A549 (cell line): Measurements from ENCODE around the gene S1PR2.

ENCODE experiments used
- HOXA7 ChIP-seq: fragments of 250-450 bp; sonication (Bioruptor Pico); IDR thresholded peaks from 2 replicates; pipeline ENCODE4 v1.5.0; 2020; ENCODE audit warnings: mild to moderate bottlenecking, moderate library complexity
- KDM5A ChIP-seq: fragments of 200-600 bp; sonication (generic); IDR thresholded peaks from 2 replicates; pipeline ENCODE4 v1.6.1; 2016; ENCODE audit warnings: antibody characterized with exemption, mild to moderate bottlenecking
- POLR2A ChIP-seq: IDR thresholded peaks from 2 replicates; pipeline ENCODE4 v1.6.1; 2012; ENCODE audit warnings: mild to moderate bottlenecking, low read length
- RFX5 ChIP-seq: fragments of 450-650 bp; IDR thresholded peaks from 2 replicates; pipeline ENCODE4 v1.7.1; 2014; ENCODE audit warnings: antibody characterized with exemption, mild to moderate bottlenecking, moderate library complexity

DNA sequence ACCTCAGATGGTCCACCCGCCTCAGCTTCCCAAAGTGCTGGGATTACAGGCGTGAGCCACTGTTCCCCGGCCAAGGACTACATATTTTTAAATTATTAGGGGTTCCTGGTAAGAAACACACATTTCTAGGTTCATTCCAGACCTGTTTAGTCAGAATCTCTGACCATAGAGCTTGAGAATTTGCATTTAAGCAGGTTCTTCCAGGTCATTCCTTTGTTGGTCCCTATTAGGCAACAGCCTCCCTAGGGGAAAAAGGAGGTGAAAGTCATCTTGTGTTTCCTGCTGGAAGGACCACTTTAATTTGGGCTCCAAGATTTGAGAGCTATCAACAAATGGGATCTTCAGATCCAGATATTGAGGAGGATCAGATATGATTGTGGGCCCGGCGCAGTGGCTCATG, 16.3 kb downstream of the S1PR2 start:
- no peak for TF ChIP-seq POLR2A
- TF ChIP-seq HOXA7 (CRISPR knock-in tag) = no peak
- TF ChIP-seq KDM5A = no peak
- TF ChIP-seq RFX5 = no peak
